GM18907 (cell line): Measurements from ENCODE around the gene SETBP1.

ENCODE experiments used
- ATAC-seq: cut with Tn5 transposase; IDR thresholded peaks from one replicate; pipeline ENCODE4 v1.9.1; 2021; ENCODE audit warnings: mild to moderate bottlenecking, moderate library complexity; ENCODE audit not compliant: unreplicated experiment

The SETBP1 gene

GRCh38 chr18:44921974-44922373 is 241.3 kb downstream of the SETBP1 start:
- ATAC-seq, result no peak

GRCh38 chr18:44922968-44923367 is 242.3 kb downstream of the SETBP1 start:
- ATAC-seq, result no peak

GRCh38 chr18:44924785-44925499 is 244.3 kb downstream of the SETBP1 start:
- no peak for ATAC-seq

GRCh38 chr18:44927127-44927849 is 246.6 kb downstream of the SETBP1 start:
- ATAC-seq, result no peak

GRCh38 chr18:44934901-44935300 is 254.2 kb downstream of the SETBP1 start:
- no peak for ATAC-seq

- ATAC-seq, result no peak
Observed at GRCh38 chr18:44935455-44935854, 254.8 kb downstream of the SETBP1 start.

- no peak for ATAC-seq
Observed at GRCh38 chr18:44936485-44936884, 255.8 kb downstream of the SETBP1 start.

- ATAC-seq, result no peak
Observed at GRCh38 chr18:44937960-44938719, 257.5 kb downstream of the SETBP1 start.

- no peak for ATAC-seq
Observed at GRCh38 chr18:44938720-44939665, 258.3 kb downstream of the SETBP1 start.

GRCh38 chr18:44941516-44941915 is 260.8 kb downstream of the SETBP1 start:
- no peak for ATAC-seq

- no peak for ATAC-seq
Observed at GRCh38 chr18:44942073-44942472, 261.4 kb downstream of the SETBP1 start.

- ATAC-seq, result no peak
Observed at GRCh38 chr18:44943311-44943881, 262.7 kb downstream of the SETBP1 start.

- ATAC-seq, result no peak
Observed at GRCh38 chr18:44944461-44944860, 263.8 kb downstream of the SETBP1 start.

- no peak for ATAC-seq
Observed at GRCh38 chr18:44945888-44946401, 265.3 kb downstream of the SETBP1 start.

GRCh38 chr18:44946529-44947113 is 265.9 kb downstream of the SETBP1 start:
- no peak for ATAC-seq

GRCh38 chr18:44949967-44950366 is 269.3 kb downstream of the SETBP1 start:
- no peak for ATAC-seq

GRCh38 chr18:44950685-44951195 is 270.1 kb downstream of the SETBP1 start:
- ATAC-seq, result no peak

GRCh38 chr18:44951748-44952147 is 271.1 kb downstream of the SETBP1 start:
- ATAC-seq, result no peak

GRCh38 chr18:44954257-44954656 is 273.6 kb downstream of the SETBP1 start:
- ATAC-seq, result no peak
